K562 (cell line): ENCODE measurements around the gene PDE5A.

Experiments
- HNRNPLL ChIP-seq: fragments of 200-400 bp; formaldehyde crosslinking; IDR thresholded peaks from 2 replicates; pipeline ENCODE4 v1.6.1; 2017; ENCODE audit warnings: low read length, low read depth, mild to moderate bottlenecking; ENCODE audit not compliant: poor library complexity, severe bottlenecking
- MEF2D ChIP-seq: conservative IDR thresholded peaks from 2 replicates; pipeline ENCODE4 v1.6.1; 2016; ENCODE audit warnings: low read depth, missing genetic modification characterization, missing compliant biosample characterization
- MNT ChIP-seq, 2 experiments: fragments of 450-650 bp; conservative IDR thresholded peaks; 2 replicates each; pipeline ENCODE4 v1.6.1; 2017; ENCODE audit warnings: mild to moderate bottlenecking in 2 of 2, moderate library complexity in 2 of 2
- RAD21 ChIP-seq, 2 experiments: fragments of 250-450 bp in 1 of 2; fragments of 450-650 bp in 1 of 2; sonication (Bioruptor Pico) in 1 of 2; formaldehyde crosslinking in 1 of 2; IDR thresholded peaks in 1 of 2; conservative IDR thresholded peaks in 1 of 2; 2 replicates each; pipeline versions ENCODE4 v1.4.0 to v1.8.0; 2020 to 2022; ENCODE audit warnings: mild to moderate bottlenecking in 2 of 2, moderate library complexity in 1 of 2
- RFX5 ChIP-seq: IDR thresholded peaks from 2 replicates; pipeline ENCODE4 v1.6.1; 2011; ENCODE audit warnings: low read depth, mild to moderate bottlenecking, improper control_type of control experiment, low read length
- SP2 ChIP-seq: IDR thresholded peaks from 2 replicates; pipeline ENCODE4 v1.6.1; 2011; ENCODE audit warnings: mild to moderate bottlenecking, low read depth, low read length, moderate library complexity; ENCODE audit not compliant: poor library complexity, severe bottlenecking; ENCODE audit errors: extremely low read depth
- TF ChIP-seq, protein P1 (sequence below): fragments of 250-450 bp; sonication (Bioruptor Pico); IDR thresholded peaks from 2 replicates; pipeline ENCODE4 v1.8.0; 2021; ENCODE audit warnings: moderate library complexity, mild to moderate bottlenecking, inconsistent platforms
- TF ChIP-seq, protein P2 (sequence below), 2 experiments: IDR thresholded peaks; 2 replicates each; pipeline ENCODE4 v1.6.1; 2011; ENCODE audit warnings: borderline replicate concordance in 1 of 2, control low read depth in 1 of 2, low read depth in 1 of 2, low read length in 1 of 2, mild to moderate bottlenecking in 1 of 2, mixed read lengths in 1 of 2, moderate library complexity in 1 of 2; ENCODE audit not compliant: insufficient read depth in 1 of 2, insufficient read length in 1 of 2, poor library complexity in 1 of 2, severe bottlenecking in 1 of 2; ENCODE audit errors: extremely low read depth in 1 of 2
- TF ChIP-seq, protein P3 (sequence below), 3 experiments: IDR thresholded peaks in 2 of 3; conservative IDR thresholded peaks in 1 of 3; 2 replicates each; pipeline ENCODE4 v1.5.1; 2011 to 2012; ENCODE audit warnings: low read length in 3 of 3, mild to moderate bottlenecking in 3 of 3, control low read depth in 2 of 3, improper control_type of control experiment in 1 of 3, inconsistent platforms in 1 of 3, low read depth in 1 of 3, mixed read lengths in 1 of 3, moderate library complexity in 1 of 3; ENCODE audit not compliant: insufficient read depth in 2 of 3

- TF ChIP-seq SP2 (no peak), MNT (conservative IDR thresholded peaks at IDR 0.05) (no peak), HNRNPLL (no peak), MEF2D (tag) (no peak), RAD21 (CRISPR knock-in tag; conservative IDR thresholded peaks at IDR 0.05 in 1 of 2, IDR thresholded peaks at IDR 0.05 in 1 of 2) (no peak), RFX5 (no peak)
- TF ChIP-seq, protein P1, sequence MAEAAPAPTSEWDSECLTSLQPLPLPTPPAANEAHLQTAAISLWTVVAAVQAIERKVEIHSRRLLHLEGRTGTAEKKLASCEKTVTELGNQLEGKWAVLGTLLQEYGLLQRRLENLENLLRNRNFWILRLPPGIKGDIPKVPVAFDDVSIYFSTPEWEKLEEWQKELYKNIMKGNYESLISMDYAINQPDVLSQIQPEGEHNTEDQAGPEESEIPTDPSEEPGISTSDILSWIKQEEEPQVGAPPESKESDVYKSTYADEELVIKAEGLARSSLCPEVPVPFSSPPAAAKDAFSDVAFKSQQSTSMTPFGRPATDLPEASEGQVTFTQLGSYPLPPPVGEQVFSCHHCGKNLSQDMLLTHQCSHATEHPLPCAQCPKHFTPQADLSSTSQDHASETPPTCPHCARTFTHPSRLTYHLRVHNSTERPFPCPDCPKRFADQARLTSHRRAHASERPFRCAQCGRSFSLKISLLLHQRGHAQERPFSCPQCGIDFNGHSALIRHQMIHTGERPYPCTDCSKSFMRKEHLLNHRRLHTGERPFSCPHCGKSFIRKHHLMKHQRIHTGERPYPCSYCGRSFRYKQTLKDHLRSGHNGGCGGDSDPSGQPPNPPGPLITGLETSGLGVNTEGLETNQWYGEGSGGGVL (CRISPR knock-in tag): no peak
- TF ChIP-seq, protein P2, sequence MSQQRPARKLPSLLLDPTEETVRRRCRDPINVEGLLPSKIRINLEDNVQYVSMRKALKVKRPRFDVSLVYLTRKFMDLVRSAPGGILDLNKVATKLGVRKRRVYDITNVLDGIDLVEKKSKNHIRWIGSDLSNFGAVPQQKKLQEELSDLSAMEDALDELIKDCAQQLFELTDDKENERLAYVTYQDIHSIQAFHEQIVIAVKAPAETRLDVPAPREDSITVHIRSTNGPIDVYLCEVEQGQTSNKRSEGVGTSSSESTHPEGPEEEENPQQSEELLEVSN (IDR thresholded peaks at IDR 0.05; ENCODE audit: borderline replicate concordance in 1 of 2, extremely low read depth in 1 of 2, insufficient read depth in 1 of 2, insufficient read length in 1 of 2, low read depth in 1 of 2, low read length in 1 of 2, poor library complexity in 1 of 2, severe bottlenecking in 1 of 2): no peak
- TF ChIP-seq, protein P3, sequence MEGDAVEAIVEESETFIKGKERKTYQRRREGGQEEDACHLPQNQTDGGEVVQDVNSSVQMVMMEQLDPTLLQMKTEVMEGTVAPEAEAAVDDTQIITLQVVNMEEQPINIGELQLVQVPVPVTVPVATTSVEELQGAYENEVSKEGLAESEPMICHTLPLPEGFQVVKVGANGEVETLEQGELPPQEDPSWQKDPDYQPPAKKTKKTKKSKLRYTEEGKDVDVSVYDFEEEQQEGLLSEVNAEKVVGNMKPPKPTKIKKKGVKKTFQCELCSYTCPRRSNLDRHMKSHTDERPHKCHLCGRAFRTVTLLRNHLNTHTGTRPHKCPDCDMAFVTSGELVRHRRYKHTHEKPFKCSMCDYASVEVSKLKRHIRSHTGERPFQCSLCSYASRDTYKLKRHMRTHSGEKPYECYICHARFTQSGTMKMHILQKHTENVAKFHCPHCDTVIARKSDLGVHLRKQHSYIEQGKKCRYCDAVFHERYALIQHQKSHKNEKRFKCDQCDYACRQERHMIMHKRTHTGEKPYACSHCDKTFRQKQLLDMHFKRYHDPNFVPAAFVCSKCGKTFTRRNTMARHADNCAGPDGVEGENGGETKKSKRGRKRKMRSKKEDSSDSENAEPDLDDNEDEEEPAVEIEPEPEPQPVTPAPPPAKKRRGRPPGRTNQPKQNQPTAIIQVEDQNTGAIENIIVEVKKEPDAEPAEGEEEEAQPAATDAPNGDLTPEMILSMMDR (IDR thresholded peaks at IDR 0.05 in 2 of 3, conservative IDR thresholded peaks at IDR 0.05 in 1 of 3; ENCODE audit: insufficient read depth in 2 of 3, low read depth in 1 of 3, low read length in 3 of 3): no peak
Observed at GRCh38 chr4:119579823-119580222, 48.8 kb downstream of the PDE5A start.
